HepG2 (cell line): ENCODE data around the gene MLYCD. TPM values are rescaled to one million over a fixed set of nuclear protein-coding genes. Genes with fewer than 3 reads are reported as not detected.

Source experiments
- FOSL1 ChIP-seq: sonication (generic); formaldehyde crosslinking; IDR thresholded peaks from 2 replicates; pipeline ENCODE4 v1.9.0; 2021; ENCODE audit warnings: missing genetic modification reagents, borderline replicate concordance
- KAT7 ChIP-seq: IDR thresholded peaks from 2 replicates; pipeline ENCODE4 v1.6.1; 2018; ENCODE audit warnings: borderline replicate concordance, missing compliant biosample characterization
- KLF12 ChIP-seq: sonication (generic); formaldehyde crosslinking; IDR thresholded peaks from 2 replicates; pipeline ENCODE4 v1.4.0; 2020; ENCODE audit warnings: missing genetic modification reagents, borderline replicate concordance
- MAFG ChIP-seq: sonication (generic); formaldehyde crosslinking; IDR thresholded peaks from 2 replicates; pipeline ENCODE4 v1.5.1; 2020; ENCODE audit warnings: mild to moderate bottlenecking, missing genetic modification reagents
- MXD1 ChIP-seq: sonication (generic); formaldehyde crosslinking; IDR thresholded peaks from 2 replicates; pipeline ENCODE4 v1.4.0; 2020; ENCODE audit warnings: mild to moderate bottlenecking, missing genetic modification reagents
- NCOR1 ChIP-seq: fragments of 200-600 bp; sonication (generic); IDR thresholded peaks from 2 replicates; pipeline ENCODE4 v1.7.0; 2017; ENCODE audit warnings: antibody characterized with exemption, low read length, borderline replicate concordance
- PCBP2 ChIP-seq: fragments of 200-400 bp; formaldehyde crosslinking; optimal IDR thresholded peaks from 2 replicates; pipeline ENCODE3; 2018; ENCODE audit warnings: low read length, low read depth; ENCODE audit not compliant: poor library complexity, severe bottlenecking
- POLR2A ChIP-seq, 2 experiments: IDR thresholded peaks; 2 replicates each; pipeline ENCODE4 v1.6.1; 2011; ENCODE audit warnings: low read depth in 2 of 2, low read length in 2 of 2, mild to moderate bottlenecking in 1 of 2, moderate library complexity in 1 of 2; ENCODE audit not compliant: insufficient read depth in 1 of 2
- SMAD3 ChIP-seq: sonication (generic); formaldehyde crosslinking; IDR thresholded peaks from 2 replicates; pipeline ENCODE4 v1.4.0; 2020; ENCODE audit warnings: missing genetic modification reagents
- ZNF180 ChIP-seq: sonication (generic); formaldehyde crosslinking; IDR thresholded peaks from 2 replicates; pipeline ENCODE4 v1.4.0; 2020; ENCODE audit warnings: low read depth, missing genetic modification reagents, borderline replicate concordance
- ZNF205 ChIP-seq: IDR thresholded peaks from 2 replicates; pipeline ENCODE4 v1.6.1; 2018; ENCODE audit warnings: missing biosample characterization, missing genetic modification reagents
- ZNF3 ChIP-seq: IDR thresholded peaks from 2 replicates; pipeline ENCODE4 v1.7.0; 2017; ENCODE audit warnings: inconsistent platforms
- ZNF337 ChIP-seq: sonication (generic); formaldehyde crosslinking; IDR thresholded peaks from 2 replicates; pipeline ENCODE4 v1.5.1; 2020; ENCODE audit warnings: missing genetic modification reagents, low read depth, mild to moderate bottlenecking, borderline replicate concordance
- ZNF407 ChIP-seq: sonication (generic); formaldehyde crosslinking; IDR thresholded peaks from one replicate; pipeline ENCODE4 v1.5.1; 2020; ENCODE audit warnings: mild to moderate bottlenecking, missing genetic modification reagents; ENCODE audit errors: not compliant biosample characterization
- ZNF446 ChIP-seq: sonication (generic); formaldehyde crosslinking; IDR thresholded peaks from 2 replicates; pipeline ENCODE4 v1.5.0; 2020; ENCODE audit warnings: mild to moderate bottlenecking, missing genetic modification reagents
- ZNF460 ChIP-seq: sonication (generic); formaldehyde crosslinking; IDR thresholded peaks from 2 replicates; pipeline ENCODE4 v1.5.1; 2020; ENCODE audit warnings: missing genetic modification reagents, mild to moderate bottlenecking, borderline replicate concordance
- ZNF850 ChIP-seq: sonication (generic); formaldehyde crosslinking; conservative IDR thresholded peaks from 2 replicates; pipeline ENCODE4 v1.9.0; 2021; ENCODE audit warnings: mild to moderate bottlenecking, missing genetic modification reagents
- polyA plus RNA-seq, 8 experiments: library from polyadenylated mRNA; depleted of rRNA in 3 of 8; stranded (reverse) in 7 of 8; unstranded in 1 of 8; fragments of >200 nt; fragmentation: Illumina TruSeq in 4 of 8; extraction: Trizol in 4 of 8; gene quantifications; 2 replicates each; pipeline versions ENCODE4 v1.2.1 to v1.2.3, GENCODE V29; 2011 to 2016; ENCODE audit warnings: low read depth in 4 of 8, missing spikeins in 1 of 8, mixed read lengths in 1 of 8; ENCODE audit not compliant: insufficient read depth in 1 of 8
- total RNA-seq, 5 experiments: library from RNA; depleted of rRNA; stranded (reverse); fragments of >200 nt; fragmentation: Illumina TruSeq; extraction: Trizol; gene quantifications; 2 replicates each; pipeline ENCODE4 v1.2.3, GENCODE V29; 2016; ENCODE audit warnings: low read depth in 1 of 5
- TF ChIP-seq, protein P1 (sequence below): sonication (generic); formaldehyde crosslinking; IDR thresholded peaks from 2 replicates; pipeline ENCODE4 v1.8.0; 2022; ENCODE audit warnings: mild to moderate bottlenecking, missing genetic modification reagents
- TF ChIP-seq, protein P2 (sequence below): sonication (generic); formaldehyde crosslinking; IDR thresholded peaks from 2 replicates; pipeline ENCODE4 v1.5.0; 2020; ENCODE audit warnings: mild to moderate bottlenecking, missing genetic modification reagents, moderate library complexity

The MLYCD gene
- total and polyA plus RNA-seq, 2 of the 13 experiments (the other 11 are each of a cell fraction or from before 2014, with no cell fraction given), result 1.8 to 4.0 TPM

- TF ChIP-seq ZNF180 (CRISPR knock-in tag) (no peak), ZNF337 (CRISPR knock-in tag) (no peak), MXD1 (peak; percentile 85), MAFG (CRISPR knock-in tag) (0 out of 2 replicates have a peak, but pooled peaks have one; percentile 50), ZNF850 (no peak), NCOR1 (no peak), PCBP2 (no peak), KLF12 (peak; percentile 52; the same call in 1 of the 2 replicates), POLR2A (IDR thresholded peaks at IDR 0.05; ENCODE audit: insufficient read depth in 1 of 2, low read depth in 2 of 2, low read length in 2 of 2) (no peak), SMAD3 (CRISPR knock-in tag) (no peak), KAT7 (0 out of 2 replicates have a peak, but pooled peaks have one; percentile 4), FOSL1 (CRISPR knock-in tag) (no peak), ZNF205 (CRISPR knock-in tag) (no peak), ZNF446 (no peak), ZNF407 (CRISPR knock-in tag) (no peak), ZNF3 (CRISPR knock-in tag) (no peak), ZNF460 (no peak)
- TF ChIP-seq, protein P1, sequence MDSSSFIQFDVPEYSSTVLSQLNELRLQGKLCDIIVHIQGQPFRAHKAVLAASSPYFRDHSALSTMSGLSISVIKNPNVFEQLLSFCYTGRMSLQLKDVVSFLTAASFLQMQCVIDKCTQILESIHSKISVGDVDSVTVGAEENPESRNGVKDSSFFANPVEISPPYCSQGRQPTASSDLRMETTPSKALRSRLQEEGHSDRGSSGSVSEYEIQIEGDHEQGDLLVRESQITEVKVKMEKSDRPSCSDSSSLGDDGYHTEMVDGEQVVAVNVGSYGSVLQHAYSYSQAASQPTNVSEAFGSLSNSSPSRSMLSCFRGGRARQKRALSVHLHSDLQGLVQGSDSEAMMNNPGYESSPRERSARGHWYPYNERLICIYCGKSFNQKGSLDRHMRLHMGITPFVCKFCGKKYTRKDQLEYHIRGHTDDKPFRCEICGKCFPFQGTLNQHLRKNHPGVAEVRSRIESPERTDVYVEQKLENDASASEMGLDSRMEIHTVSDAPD (CRISPR knock-in tag), result no peak
- TF ChIP-seq, protein P2, sequence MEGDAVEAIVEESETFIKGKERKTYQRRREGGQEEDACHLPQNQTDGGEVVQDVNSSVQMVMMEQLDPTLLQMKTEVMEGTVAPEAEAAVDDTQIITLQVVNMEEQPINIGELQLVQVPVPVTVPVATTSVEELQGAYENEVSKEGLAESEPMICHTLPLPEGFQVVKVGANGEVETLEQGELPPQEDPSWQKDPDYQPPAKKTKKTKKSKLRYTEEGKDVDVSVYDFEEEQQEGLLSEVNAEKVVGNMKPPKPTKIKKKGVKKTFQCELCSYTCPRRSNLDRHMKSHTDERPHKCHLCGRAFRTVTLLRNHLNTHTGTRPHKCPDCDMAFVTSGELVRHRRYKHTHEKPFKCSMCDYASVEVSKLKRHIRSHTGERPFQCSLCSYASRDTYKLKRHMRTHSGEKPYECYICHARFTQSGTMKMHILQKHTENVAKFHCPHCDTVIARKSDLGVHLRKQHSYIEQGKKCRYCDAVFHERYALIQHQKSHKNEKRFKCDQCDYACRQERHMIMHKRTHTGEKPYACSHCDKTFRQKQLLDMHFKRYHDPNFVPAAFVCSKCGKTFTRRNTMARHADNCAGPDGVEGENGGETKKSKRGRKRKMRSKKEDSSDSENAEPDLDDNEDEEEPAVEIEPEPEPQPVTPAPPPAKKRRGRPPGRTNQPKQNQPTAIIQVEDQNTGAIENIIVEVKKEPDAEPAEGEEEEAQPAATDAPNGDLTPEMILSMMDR, result peak; percentile 7; the same call in 1 of the 2 replicates
These were observed 470 bp downstream of the MLYCD start (continued) for GRCh38 chr16:83899272-83899897.
